GM12891 (cell line): Measurements from ENCODE around the gene PCIF1.

Source experiments
- POLR2A ChIP-seq: IDR thresholded peaks from 2 replicates; pipeline ENCODE4 v1.6.1; 2011; ENCODE audit warnings: low read depth, low read length, control low read depth
- POLR2AphosphoS5 ChIP-seq: IDR thresholded peaks from 2 replicates; pipeline ENCODE4 v1.6.1; 2011; ENCODE audit warnings: low read depth, low read length, control low read depth
- SPI1 ChIP-seq: IDR thresholded peaks from 2 replicates; pipeline ENCODE4 v1.6.1; 2011; ENCODE audit warnings: low read depth, low read length, control low read depth
- TAF1 ChIP-seq: IDR thresholded peaks from 2 replicates; pipeline ENCODE4 v1.6.1; 2011; ENCODE audit warnings: low read depth, low read length, control low read depth

GRCh38 chr20:45918182-45918737 is 16.2 kb upstream of the PCIF1 start:
- TF ChIP-seq POLR2A (no peak), POLR2AphosphoS5 (no peak), TAF1 (no peak), SPI1 (no peak)
